HG03521 (cell line): ENCODE data around the gene SLC22A13.

Experiments
- ATAC-seq: cut with Tn5 transposase; IDR thresholded peaks from one replicate; pipeline ENCODE4 v1.9.1; 2021; ENCODE audit warnings: mild to moderate bottlenecking, moderate library complexity; ENCODE audit not compliant: unreplicated experiment

SLC22A13 gene

DNA sequence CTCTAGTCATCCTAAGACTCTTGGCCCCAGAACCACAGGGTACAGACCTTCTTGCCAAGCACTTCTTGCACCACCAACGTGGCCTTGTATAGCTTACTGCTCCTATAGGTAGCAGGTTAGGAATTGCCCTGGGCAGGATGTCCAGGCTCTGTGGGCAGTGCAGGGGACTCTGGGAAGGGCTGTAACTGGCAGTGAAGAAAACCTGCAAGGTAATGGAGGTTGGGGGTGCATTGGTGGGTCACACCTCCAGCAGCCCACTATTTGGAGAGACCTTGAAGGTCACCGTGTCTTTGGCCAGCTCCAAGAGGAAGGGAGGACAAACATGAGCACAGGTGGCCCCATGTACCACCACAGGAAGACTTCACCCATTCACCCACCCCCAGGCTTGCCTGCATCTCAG lies 59.6 kb downstream of the SLC22A13 start:
- no peak for ATAC-seq

DNA sequence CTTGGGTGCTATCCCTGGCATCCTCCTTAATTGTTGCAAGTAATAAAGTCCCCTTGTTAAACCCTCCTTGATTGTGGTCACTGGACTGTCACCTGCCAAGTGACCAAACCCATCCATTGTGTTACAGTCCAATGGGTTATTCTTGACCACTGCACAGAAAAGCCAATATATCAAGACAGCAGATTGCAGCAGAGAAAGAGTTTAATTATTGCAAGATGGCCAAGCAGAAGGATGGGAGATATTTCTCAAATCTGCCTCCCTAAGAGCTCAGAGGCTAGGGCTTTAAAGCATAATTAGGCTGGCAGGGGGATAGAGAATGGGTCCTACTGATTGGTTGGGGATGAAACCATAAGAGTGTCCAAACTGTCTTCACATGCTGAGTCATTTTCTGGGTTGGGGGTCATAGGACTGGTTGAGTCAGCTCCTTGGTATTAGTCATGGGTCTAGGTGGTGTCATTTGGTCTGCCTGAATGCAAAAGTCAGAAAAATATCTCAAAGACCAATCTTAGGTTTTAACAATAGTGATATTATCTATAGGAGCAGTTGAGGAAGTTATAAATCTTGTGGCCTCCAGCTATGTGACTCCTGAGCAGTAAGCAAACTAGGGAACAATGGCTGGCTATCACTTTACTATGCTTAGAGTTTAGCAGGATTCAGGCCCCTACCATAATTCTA lies 61.9 kb downstream of the SLC22A13 start:
- no peak for ATAC-seq
